GM21825 (cell line): ENCODE measurements around the gene CDC42BPB.
"Not testable (repeated sequence)": the region's sequence is repeated elsewhere in the genome, so short reads cannot be mapped to it uniquely, and the experiment has no call there.

Experiments
- ATAC-seq: cut with Tn5 transposase; IDR thresholded peaks from one replicate; pipeline ENCODE4 v1.9.1; 2021; ENCODE audit warnings: mild to moderate bottlenecking, moderate library complexity; ENCODE audit not compliant: unreplicated experiment

The CDC42BPB gene

GRCh38 chr14:102932484-102933248 is 124.7 kb downstream of the CDC42BPB start:
- no peak for ATAC-seq

DNA sequence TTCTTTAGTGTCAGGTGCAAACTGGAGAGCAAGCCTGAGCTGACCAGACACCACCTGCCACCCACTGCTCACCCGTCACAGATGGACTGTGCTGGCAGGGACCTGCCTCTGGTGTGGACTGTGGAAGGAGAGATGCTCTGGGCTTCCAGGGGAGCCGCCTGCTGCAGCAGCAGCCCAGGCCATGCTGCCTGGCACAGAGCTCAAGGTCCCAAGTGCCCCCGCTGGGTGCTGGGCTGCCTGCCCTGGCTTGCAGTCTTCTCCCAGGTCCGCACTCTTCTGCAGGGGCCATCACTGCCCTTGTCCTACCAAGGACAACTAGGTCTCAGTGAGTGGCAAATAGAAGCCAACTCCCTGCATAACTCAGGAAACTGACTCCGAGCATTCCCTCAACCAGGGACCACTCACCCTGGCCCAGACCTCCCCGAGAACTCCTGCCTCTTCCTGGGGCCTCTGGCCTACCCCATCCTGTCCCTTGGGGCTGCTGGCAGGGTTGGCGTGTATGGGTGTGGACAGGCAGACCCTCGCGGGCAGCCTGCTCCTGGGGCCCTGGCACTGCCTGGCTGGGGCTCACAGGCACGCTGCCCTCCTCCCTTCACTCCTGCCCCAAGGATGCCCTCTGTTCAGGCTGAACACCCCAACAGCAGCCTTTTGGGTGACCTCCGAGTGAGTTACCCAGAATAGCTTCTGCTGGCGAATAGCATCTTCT is 125.6 kb downstream of the CDC42BPB start:
- ATAC-seq: no peak

GRCh38 chr14:102930753-102931579 is 126.4 kb downstream of the CDC42BPB start:
- ATAC-seq: no peak

DNA sequence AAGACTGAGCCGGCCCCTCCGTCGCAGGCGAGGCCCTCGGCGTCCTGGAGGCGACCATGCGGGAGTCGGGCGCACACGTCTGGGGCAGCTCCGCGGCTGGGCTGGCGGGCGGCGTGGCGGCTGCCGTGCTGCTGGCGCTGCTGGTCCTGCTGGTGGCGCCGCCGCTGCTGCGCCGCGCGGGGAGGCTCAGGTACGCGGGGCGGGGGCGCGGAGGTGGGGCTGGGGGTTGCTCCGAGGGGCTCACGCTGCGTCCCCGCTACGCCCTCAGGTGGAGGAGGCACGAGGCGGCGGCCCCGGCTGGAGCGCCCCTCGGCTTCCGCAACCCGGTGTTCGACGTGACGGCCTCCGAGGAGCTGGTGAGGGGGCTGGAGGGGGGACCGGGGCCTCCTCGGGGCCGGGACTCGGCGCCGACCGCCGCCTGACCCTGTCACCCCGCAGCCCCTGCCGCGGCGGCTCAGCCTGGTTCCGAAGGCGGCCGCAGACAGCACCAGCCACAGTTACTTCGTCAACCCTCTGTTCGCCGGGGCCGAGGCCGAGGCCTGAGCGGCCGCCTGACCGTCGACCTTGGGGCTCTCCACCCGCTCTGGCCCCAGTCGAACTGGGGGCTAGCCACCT is 127.1 kb downstream of the CDC42BPB start:
- no peak for ATAC-seq

DNA sequence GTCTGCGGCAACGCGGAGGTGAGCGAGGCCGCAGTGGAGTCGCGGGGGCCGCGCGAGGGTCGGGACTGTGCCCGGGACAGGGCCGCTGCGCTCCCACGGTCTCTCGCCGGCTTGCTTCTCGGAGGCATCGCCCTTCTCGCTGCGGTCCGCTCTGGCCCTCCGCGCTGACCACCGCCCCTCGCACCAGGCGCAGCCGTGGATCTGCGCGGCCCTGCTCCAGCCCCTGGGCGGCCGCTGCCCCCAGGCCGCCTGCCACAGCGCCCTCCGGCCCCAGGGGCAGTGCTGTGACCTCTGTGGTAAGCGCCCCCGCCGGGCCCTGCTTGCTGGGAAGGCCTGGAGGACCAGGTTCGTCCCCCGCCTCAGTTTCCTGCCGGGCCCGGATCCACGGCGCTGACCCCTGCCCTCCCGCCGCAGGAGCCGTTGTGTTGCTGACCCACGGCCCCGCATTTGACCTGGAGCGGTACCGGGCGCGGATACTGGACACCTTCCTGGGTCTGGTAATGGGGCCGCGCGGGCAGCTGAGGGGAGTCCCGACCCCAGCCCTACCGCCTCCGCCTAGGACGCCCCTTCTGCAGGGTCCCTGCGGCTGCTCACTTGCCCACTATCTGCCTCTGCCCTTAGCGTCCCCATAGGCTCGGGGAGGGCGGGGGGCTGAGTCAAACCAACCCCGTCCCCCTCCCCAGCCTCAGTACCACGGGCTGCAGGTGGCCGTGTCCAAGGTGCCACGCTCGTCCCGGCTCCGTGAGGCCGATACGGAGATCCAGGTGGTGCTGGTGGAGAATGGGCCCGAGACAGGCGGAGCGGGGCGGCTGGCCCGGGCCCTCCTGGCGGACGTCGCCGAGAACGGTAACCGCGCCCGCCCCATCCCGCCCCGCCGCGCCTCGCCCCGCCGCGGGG is 127.9 kb downstream of the CDC42BPB start:
- no peak for ATAC-seq

DNA sequence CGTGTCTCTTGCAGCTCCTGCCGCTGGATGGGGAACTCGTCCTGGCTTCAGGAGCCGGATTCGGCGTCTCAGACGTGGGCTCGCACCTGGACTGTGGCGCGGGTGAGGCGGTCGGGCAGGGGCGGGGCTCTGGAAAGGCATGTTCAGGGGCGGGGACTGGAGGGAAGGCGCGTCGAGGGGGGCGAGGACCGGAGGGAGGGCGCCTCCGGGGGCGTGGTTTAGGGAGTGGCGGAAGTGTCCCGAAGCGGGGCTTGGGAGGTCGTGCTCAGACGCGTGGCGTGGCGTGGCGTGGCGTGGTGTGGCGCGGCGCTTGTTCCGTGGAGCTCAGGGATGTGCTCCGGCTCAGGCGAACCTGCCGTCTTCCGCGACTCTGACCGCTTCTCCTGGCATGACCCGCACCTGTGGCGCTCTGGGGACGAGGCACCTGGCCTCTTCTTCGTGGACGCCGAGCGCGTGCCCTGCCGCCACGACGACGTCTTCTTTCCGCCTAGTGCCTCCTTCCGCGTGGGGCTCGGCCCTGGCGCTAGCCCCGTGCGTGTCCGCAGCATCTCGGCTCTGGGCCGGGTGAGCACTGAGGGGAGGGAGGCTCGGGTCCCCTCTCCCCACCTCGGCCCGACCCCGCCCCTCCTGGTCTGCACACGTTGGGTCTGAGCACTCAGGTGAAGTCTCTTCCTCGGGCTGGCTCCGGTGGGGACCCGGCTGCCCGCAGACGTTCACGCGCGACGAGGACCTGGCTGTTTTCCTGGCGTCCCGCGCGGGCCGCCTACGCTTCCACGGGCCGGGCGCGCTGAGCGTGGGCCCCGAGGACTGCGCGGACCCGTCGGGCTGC is 128.7 kb downstream of the CDC42BPB start:
- ATAC-seq: peak; percentile 63

- ATAC-seq: peak; percentile 31
Observed at GRCh38 chr14:102927878-102928411, 129.4 kb downstream of the CDC42BPB start.

GRCh38 chr14:102927346-102927877 is 129.9 kb downstream of the CDC42BPB start:
- no peak for ATAC-seq

- ATAC-seq: not testable (repeated sequence)
Observed at GRCh38 chr14:102926840-102927239, 130.5 kb downstream of the CDC42BPB start.

- ATAC-seq: no peak
Observed at GRCh38 chr14:102926104-102926503, 131.2 kb downstream of the CDC42BPB start.

DNA sequence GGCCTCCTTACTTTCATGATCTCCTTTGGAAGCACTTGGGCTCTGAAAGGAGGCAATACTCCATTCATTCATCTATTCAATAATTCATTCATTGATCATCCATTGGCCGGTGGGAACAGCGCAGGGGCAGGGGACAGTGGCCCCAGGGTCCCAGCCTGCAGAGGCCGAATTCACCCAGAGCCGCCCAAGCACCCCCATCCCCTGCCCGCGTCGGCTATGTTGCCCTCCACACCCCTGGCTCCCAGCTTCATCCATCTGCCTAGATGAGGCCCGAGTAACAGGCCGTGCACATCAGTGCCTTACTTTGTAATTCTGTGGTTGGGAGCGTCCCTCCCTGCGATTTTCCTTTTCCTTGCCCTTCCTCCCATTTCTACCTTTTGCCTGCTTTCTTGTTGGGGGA is 131.7 kb downstream of the CDC42BPB start:
- ATAC-seq: no peak

- no peak for ATAC-seq
Observed at GRCh38 chr14:102924632-102925588, 132.4 kb downstream of the CDC42BPB start.

DNA sequence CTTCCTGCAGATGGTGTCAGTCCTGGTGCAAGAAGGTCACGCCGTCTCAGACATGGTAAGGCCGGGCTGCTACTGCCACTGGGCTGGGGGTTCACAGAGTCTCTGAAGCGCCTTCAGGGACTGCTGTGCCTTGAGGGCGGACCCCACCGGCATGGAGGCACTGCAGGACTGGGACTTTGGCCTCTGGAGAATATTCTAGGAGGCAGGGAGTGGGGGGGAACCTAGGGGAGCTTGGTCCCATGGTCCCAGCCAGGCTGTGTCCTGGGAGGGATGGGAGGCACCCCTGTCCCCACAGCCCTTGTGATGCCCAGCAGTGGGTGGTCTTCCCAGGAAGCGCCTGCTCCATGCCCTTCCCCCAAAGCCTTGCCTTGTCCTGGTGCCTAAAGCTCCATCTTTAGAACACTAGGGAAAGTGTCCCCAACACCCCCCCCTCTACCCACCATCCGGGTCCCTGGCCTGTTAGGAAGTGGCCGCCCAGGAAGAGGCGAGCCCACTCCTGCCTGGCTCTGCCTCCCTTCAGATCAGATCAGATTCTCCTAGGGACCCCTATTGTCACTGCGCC is 133.3 kb downstream of the CDC42BPB start:
- ATAC-seq: no peak

GRCh38 chr14:102923201-102923924 is 134.0 kb downstream of the CDC42BPB start:
- no peak for ATAC-seq

GRCh38 chr14:102922490-102923200 is 134.7 kb downstream of the CDC42BPB start, which contains the start of gene AMN:
Gene AMN (plus strand): TSS chr14:102922663. CDS start chr14:102922689, 26 bp downstream.
- no peak for ATAC-seq

GRCh38 chr14:102920998-102921304 is 136.4 kb downstream of the CDC42BPB start:
- no peak for ATAC-seq
